HL-60 (cell line): ENCODE data around the gene GID4.

Experiments
- TF ChIP-seq, protein P1 (sequence below): IDR thresholded peaks from 2 replicates; pipeline ENCODE4 v1.6.1; 2012; ENCODE audit warnings: low read depth; ENCODE audit not compliant: insufficient replicate concordance
- TF ChIP-seq, protein P2 (sequence below): IDR thresholded peaks from one replicate; pipeline ENCODE4 v1.5.1; 2011; ENCODE audit warnings: low read length, control low read depth, inconsistent platforms; ENCODE audit not compliant: insufficient read depth

DNA sequence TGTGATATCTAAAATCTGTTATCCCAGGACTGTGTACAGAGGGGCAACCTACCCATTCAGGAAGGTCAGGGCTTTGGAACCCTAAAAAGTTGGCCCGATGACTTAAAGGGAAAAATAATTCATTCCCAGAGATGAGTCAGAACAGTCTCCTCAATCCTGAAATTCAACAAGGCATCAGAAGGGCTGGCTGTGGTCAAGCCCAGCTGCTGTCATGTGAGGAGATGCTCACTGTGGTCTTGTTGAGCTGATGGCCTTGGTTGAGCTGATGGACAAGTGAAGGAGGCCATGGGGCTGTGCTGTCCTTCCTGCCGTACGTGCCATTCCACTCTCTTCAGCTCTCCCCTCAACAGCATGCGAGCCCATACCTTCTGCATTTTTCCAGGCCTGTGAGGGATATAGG lies 27.7 kb downstream of the GID4 start:
- TF ChIP-seq, protein P1, sequence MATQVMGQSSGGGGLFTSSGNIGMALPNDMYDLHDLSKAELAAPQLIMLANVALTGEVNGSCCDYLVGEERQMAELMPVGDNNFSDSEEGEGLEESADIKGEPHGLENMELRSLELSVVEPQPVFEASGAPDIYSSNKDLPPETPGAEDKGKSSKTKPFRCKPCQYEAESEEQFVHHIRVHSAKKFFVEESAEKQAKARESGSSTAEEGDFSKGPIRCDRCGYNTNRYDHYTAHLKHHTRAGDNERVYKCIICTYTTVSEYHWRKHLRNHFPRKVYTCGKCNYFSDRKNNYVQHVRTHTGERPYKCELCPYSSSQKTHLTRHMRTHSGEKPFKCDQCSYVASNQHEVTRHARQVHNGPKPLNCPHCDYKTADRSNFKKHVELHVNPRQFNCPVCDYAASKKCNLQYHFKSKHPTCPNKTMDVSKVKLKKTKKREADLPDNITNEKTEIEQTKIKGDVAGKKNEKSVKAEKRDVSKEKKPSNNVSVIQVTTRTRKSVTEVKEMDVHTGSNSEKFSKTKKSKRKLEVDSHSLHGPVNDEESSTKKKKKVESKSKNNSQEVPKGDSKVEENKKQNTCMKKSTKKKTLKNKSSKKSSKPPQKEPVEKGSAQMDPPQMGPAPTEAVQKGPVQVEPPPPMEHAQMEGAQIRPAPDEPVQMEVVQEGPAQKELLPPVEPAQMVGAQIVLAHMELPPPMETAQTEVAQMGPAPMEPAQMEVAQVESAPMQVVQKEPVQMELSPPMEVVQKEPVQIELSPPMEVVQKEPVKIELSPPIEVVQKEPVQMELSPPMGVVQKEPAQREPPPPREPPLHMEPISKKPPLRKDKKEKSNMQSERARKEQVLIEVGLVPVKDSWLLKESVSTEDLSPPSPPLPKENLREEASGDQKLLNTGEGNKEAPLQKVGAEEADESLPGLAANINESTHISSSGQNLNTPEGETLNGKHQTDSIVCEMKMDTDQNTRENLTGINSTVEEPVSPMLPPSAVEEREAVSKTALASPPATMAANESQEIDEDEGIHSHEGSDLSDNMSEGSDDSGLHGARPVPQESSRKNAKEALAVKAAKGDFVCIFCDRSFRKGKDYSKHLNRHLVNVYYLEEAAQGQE = no peak
- TF ChIP-seq, protein P2, sequence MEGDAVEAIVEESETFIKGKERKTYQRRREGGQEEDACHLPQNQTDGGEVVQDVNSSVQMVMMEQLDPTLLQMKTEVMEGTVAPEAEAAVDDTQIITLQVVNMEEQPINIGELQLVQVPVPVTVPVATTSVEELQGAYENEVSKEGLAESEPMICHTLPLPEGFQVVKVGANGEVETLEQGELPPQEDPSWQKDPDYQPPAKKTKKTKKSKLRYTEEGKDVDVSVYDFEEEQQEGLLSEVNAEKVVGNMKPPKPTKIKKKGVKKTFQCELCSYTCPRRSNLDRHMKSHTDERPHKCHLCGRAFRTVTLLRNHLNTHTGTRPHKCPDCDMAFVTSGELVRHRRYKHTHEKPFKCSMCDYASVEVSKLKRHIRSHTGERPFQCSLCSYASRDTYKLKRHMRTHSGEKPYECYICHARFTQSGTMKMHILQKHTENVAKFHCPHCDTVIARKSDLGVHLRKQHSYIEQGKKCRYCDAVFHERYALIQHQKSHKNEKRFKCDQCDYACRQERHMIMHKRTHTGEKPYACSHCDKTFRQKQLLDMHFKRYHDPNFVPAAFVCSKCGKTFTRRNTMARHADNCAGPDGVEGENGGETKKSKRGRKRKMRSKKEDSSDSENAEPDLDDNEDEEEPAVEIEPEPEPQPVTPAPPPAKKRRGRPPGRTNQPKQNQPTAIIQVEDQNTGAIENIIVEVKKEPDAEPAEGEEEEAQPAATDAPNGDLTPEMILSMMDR = no peak
